HUES6 (cell line): ENCODE measurements around the gene PCSK6.
"Not testable (repeated sequence)": the region's sequence is repeated elsewhere in the genome, so short reads cannot be mapped to it uniquely, and the experiment has no call there.

Source experiments
- H3K27ac ChIP-seq: 2 replicates; pipeline ENCODE4 v1.7.0; 2013; ENCODE audit warnings: low read depth, mild to moderate bottlenecking, low read length, inconsistent platforms
- H3K27me3 ChIP-seq: 2 replicates; pipeline ENCODE4 v1.6.1; 2013; ENCODE audit warnings: low read length; ENCODE audit not compliant: control insufficient read depth, insufficient read depth
- H3K36me3 ChIP-seq: 2 replicates; pipeline ENCODE4 v1.6.1; 2013; ENCODE audit warnings: low read length; ENCODE audit not compliant: control insufficient read depth, insufficient read depth
- H3K4me1 ChIP-seq: 2 replicates; pipeline ENCODE4 v1.6.1; 2013; ENCODE audit warnings: low read length; ENCODE audit not compliant: control insufficient read depth, insufficient read depth
- H3K4me3 ChIP-seq: 2 replicates; pipeline ENCODE4 v1.5.1; 2013; ENCODE audit warnings: low read depth, low read length
- H3K9ac ChIP-seq: one replicate; pipeline ENCODE4 v1.6.1; 2013; ENCODE audit warnings: mild to moderate bottlenecking, low read length
- H3K9me3 ChIP-seq: 2 replicates; pipeline ENCODE4 v1.6.1; 2013; ENCODE audit warnings: low read depth, low read length; ENCODE audit not compliant: control insufficient read depth, insufficient read depth

Gene PCSK6

DNA sequence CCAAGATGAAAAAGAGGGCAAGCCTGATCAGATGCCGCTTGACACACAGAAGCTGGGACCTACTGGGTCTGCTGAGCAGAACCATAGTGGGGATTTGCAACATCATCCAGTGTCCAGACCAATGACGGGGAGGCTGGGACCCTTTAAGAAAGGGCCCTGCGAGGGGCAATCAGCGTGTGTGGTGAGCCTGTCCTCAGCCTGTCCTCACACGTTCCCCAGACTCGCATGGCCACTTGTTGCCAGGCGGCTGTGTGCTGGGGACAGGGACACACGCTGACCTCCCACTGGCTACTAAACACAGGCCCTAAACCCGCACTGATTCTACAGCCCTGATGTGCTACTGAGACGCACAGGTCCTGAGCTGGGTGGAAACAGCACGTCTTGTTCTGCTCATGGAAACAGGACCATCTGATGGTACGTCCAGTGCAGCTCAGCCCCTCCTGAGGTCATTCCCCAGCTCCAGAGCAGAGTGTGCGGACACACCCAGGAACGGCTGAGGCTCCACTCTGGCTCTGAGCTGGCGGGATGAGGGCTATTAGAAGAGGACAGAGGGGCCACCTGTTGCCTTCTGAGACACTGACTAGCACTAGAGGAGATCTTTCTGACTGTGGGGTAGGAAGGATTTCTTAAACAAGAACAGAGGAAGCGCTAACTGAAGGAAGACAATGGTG, 24.4 kb downstream of the PCSK6 start:
- Histone ChIP-seq H3K36me3 (no peaks in the 10 kb centered on the region), H3K27ac (no peak overlapping the region), H3K4me1 (no peaks in the 10 kb centered on the region), H3K9me3 (peaks cover 6% of the 10 kb centered on the region), H3K27me3 (no peaks in the 10 kb centered on the region; the same call in 1 of the 2 replicates), H3K9ac (no peak overlapping the region), H3K4me3 (no peak overlapping the region)

DNA sequence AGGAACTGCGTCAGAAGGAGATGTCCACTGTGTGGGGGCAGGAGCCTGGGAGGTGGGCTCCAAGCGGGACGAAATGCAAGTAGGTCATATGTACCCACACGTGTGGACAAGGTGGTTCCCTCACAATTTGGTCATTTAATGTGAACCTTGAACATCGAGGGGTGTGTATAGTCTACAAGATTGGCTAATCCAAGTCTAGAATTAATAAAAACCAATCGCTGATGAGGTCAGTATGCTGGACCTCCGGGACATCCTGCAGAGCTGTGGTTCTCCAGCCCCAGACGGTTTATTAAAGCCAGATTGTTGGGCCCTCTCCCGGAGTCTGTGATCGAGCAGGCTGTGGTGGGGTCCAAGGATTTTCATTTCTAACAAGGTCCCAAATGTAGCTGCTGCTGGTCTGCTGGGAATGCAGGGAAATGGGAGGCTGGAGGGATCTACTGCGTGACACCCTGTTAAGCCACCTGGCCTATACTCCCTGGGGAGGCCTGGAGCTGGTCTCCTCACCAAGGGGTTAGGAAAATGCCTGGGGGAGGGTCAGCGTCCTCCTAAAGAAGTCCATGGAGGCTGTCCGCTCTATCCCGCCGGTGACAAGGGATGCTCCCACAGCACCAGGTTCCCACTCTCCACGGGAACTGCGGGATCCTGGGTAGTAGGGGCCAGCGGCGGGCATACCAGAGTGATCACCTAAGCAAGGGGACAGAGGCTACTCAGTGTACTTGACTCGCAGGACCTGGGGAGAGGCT, 25.1 kb downstream of the PCSK6 start:
- no peak overlapping the region for H3K9ac ChIP-seq
- H3K4me3 ChIP-seq: no peak overlapping the region
- no peak overlapping the region for H3K27ac ChIP-seq
- no peaks in the 10 kb centered on the region for H3K4me1 ChIP-seq
- H3K9me3 ChIP-seq: peaks cover 6% of the 10 kb centered on the region
- H3K27me3 ChIP-seq: no peaks in the 10 kb centered on the region; the same call in 1 of the 2 replicates
- no peaks in the 10 kb centered on the region for H3K36me3 ChIP-seq

DNA sequence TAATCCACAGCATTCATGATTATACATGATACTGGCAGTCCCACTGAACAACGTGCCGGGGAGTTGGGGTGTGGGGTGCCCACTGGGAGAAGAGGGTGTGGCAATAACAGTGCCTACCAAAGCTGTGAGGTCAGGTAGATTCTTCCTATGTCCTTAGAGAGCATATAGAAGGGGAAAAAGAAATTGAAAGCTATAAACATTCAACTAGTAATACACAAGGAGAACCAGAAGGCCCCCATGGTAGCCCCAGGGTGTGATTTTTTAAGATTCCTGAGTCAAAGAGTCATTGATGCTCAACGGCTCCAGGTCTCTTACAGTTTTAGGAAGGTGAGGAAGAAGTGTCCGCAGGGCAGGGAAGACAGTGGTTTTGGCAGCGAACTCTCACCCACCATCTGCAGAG, 25.8 kb downstream of the PCSK6 start:
- H3K36me3 ChIP-seq, H3K9ac ChIP-seq, H3K27ac ChIP-seq, H3K4me3 ChIP-seq, H3K27me3 ChIP-seq, H3K4me1 ChIP-seq, H3K9me3 ChIP-seq: not testable (repeated sequence)

DNA sequence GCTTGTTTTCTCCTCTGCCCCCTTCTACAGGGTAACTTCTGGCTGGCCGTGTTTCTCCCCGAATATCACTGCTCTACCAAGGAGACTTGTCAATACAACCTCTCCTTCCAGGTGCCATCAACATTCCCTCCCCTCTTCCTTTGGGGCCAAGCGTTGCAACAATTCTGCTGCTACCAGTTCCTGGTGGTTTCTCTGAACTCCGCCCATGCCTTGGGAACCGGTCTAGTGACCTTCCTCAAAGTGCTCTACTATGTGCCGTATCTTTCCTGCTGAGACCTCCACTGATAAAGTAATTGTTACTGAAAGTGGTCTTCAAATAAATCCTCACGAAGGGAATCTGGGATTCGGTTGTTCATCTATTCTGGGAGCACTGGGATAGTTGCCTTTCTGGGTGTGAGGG, 26.2 kb downstream of the PCSK6 start:
- Histone ChIP-seq H3K36me3 (no peaks in the 10 kb centered on the region), H3K27me3 (no peaks in the 10 kb centered on the region; the same call in 1 of the 2 replicates), H3K27ac (no peak overlapping the region), H3K4me1 (no peaks in the 10 kb centered on the region), H3K9me3 (peaks cover 6% of the 10 kb centered on the region), H3K9ac (no peak overlapping the region), H3K4me3 (no peak overlapping the region)

DNA sequence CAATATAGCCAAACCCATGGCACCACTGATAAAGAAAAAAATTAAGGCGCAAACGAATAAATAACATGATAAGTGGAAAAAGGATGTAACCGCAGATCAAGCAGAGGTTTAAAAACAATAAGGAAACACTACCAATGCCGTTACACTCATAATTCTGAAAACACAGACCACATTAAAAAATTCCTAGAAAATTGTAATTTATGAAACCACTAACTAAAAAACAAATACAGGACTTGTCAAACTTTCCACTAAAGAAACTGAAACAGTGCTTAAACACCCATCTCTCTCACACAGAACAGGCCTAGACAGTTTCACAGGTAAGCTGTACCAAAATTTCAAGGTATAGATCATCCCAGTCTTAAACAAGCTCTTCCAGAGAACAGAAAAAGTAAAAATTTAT, 28.4 kb downstream of the PCSK6 start:
- H3K4me1 ChIP-seq: no peaks in the 10 kb centered on the region
- no peaks in the 10 kb centered on the region for H3K27me3 ChIP-seq
- no peaks in the 10 kb centered on the region for H3K36me3 ChIP-seq

DNA sequence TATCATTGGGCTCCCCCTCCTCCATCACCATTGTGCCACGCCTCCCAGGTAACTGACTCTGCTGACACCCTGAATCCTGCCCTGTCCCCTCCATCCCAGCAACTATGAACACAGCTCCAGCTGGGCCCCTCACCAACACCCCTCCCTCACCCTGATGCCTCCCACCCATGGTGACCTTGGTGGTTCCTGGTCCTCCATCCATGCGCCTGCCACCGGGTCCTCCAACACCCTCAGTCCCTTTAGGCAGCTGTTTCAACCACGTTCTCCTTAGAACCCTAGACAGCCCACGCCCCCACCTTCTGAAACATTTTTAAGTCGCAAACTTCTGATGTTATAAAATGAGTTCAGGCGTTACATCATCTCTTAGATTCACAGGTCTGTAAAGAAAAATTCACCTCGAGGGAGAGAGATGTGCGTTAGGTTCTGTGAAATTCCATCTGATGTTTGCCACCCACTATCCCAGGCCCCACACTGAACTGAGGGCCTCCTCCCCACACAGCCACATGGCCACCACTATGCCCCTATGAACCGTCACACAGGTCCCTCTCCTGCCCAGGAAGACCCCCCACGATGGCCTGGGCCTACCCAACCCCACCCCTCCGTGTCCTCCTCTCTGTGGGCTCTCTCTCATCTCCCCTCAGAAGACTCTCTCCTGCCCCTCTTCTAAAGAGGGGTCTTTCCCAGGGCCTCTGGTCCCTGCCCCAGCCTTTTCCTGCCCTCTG, 29.8 kb downstream of the PCSK6 start:
- Histone ChIP-seq H3K27ac (no peak overlapping the region), H3K4me3 (no peak overlapping the region), H3K4me1 (no peaks in the 10 kb centered on the region; the same call in 1 of the 2 replicates), H3K36me3 (no peaks in the 10 kb centered on the region), H3K9me3 (no peaks in the 10 kb centered on the region), H3K27me3 (no peaks in the 10 kb centered on the region), H3K9ac (no peak overlapping the region)

More for the DNA sequence above, 28.4 kb downstream of the PCSK6 start:
- no peak overlapping the region for H3K27ac ChIP-seq
- H3K9me3 ChIP-seq: peaks cover 2% of the 10 kb centered on the region
- no peak overlapping the region for H3K9ac ChIP-seq
- H3K4me3 ChIP-seq: no peak overlapping the region

DNA sequence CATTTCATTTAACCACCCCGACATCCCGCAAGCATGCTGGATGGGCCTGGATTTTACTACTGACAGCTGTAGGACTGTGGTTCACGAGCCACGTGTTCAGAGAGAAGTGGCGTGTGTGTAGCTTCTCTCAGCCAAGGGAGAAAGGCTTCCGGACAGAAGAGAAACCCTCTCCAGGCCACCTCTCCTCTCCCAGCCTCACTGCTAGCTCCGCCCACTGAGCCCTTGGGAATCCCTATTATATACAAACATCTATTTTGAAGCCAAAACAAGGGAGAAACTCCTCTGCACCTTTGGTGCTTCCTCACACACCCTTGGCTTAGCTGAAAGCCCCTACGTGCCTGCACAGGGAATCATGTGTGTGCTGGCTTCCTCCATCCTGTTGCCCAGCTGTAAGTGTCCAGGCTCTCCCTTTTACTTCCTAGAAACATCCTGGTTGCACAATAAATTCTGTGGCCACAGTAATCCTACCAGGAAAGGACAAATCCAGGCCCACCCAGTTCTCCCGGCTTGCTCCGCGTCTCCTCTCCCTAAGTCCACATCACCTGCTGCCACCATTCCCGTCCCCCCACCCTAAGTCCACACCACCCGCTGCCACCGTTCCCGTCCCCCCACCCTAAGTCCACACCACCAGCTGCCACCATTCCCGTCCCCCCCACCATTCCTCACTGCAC, 30.5 kb downstream of the PCSK6 start:
- H3K27ac ChIP-seq: no peak overlapping the region
- H3K27me3 ChIP-seq: no peaks in the 10 kb centered on the region
- no peaks in the 10 kb centered on the region for H3K9me3 ChIP-seq
- H3K4me3 ChIP-seq: no peak overlapping the region
- H3K9ac ChIP-seq: no peak overlapping the region
- H3K4me1 ChIP-seq: no peaks in the 10 kb centered on the region; the same call in 1 of the 2 replicates
- no peaks in the 10 kb centered on the region for H3K36me3 ChIP-seq

DNA sequence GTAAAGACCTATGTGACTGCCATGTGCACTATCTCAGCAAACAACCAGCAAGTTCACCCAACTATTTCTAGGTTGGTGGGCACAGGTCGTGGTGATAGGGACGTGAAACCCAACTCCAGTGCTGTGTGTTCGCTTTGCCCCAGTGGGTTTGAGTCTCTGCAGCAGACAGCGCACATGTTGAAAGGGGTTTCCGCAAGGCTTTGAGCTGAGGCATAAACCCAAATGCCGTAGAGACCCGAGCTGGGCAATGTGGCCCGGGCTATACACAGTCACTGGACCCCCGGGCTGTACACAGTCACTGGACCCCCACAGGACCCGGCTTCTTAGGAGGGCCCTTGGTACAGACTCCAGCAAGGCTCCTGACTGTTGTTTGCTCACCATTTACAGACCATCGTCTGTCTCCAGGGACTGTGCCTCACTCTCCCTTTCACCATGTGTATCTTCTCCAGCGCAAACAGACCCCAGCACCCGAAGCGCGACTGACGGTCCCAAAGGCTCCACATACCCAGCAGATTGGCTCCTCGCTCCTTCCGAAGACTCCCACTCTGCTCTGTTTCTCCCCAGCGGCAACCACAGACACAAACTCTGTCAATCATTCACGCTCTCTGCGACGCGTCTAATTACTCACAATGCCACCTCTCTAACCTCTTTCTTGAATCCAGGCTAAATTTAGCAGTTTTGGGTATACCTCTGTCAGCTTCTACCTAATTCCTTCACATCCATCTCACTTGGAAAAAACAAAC, 31.2 kb downstream of the PCSK6 start:
- Histone ChIP-seq H3K4me3 (no peak overlapping the region), H3K4me1 (peaks cover 3% of the 10 kb centered on the region), H3K9ac (no peak overlapping the region), H3K9me3 (no peaks in the 10 kb centered on the region), H3K36me3 (no peaks in the 10 kb centered on the region), H3K27ac (no peak overlapping the region), H3K27me3 (no peaks in the 10 kb centered on the region)

DNA sequence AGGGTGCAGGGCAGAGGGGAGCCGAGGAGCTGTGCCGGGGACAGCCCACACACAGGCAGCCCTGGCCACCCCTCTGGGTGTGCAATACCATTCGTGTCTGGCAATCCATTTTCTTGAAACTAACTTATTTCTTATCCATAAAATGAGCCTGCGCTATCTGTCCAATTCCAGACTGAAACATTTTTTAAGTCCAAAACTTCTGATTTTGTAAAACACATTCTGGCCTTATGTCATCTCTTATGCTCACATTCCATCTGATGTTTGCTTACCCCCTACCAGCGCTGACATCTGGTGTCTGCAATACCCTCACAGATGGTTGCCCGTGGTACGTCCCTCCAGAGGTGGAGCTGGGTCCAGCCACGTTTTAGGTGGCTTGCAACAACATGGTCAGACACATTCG, 31.8 kb downstream of the PCSK6 start:
- Histone ChIP-seq H3K36me3 (no peaks in the 10 kb centered on the region), H3K9ac (no peak overlapping the region), H3K9me3 (no peaks in the 10 kb centered on the region), H3K27me3 (no peaks in the 10 kb centered on the region), H3K27ac (no peak overlapping the region), H3K4me1 (peaks cover 9% of the 10 kb centered on the region), H3K4me3 (no peak overlapping the region)

DNA sequence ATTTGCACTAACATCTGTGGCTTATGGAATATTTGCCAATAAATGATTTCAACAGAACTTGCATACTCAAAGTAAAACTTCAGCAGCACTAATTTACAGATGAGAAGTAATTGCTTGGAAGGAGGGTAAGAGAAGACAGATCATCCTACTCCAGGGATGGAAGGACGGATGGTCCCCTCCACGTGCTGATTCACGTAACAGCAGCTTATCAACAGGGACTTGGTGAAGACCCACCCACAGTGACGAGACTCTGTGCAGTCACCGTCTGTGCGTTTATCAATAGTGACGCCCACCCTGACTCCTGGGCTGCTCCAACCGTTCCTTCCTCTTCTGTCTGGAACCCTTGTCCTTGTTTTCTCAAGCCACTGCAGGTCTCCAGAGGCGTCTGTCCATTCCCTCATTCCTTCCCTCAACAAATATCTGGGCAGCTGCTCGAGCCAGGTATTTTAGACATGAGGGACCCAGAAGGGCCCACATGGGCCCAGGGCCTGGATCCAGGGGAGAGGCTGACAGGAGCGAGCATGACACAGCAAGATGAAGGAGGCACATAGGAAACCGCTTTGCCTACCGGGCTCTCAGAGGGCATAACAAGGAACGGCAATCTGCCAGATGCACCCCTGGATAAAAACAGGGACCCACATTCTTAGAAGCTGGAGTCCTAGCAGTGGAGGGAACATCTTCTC, 33.3 kb downstream of the PCSK6 start:
- H3K9ac ChIP-seq: no peak overlapping the region
- H3K4me3 ChIP-seq: no peak overlapping the region
- no peaks in the 10 kb centered on the region for H3K36me3 ChIP-seq
- no peaks in the 10 kb centered on the region for H3K27me3 ChIP-seq
- no peaks in the 10 kb centered on the region for H3K9me3 ChIP-seq
- no peak overlapping the region for H3K27ac ChIP-seq
- H3K4me1 ChIP-seq: peaks cover 12% of the 10 kb centered on the region
